ENCODE results near the gene COQ8A. TPM values are rescaled to one million over a fixed set of nuclear protein-coding genes. Genes with fewer than 3 reads are reported as not detected.

The COQ8A gene
- total RNA-seq, 2 experiments from 2014 or later = 55.0 to 56.0 TPM

DNA sequence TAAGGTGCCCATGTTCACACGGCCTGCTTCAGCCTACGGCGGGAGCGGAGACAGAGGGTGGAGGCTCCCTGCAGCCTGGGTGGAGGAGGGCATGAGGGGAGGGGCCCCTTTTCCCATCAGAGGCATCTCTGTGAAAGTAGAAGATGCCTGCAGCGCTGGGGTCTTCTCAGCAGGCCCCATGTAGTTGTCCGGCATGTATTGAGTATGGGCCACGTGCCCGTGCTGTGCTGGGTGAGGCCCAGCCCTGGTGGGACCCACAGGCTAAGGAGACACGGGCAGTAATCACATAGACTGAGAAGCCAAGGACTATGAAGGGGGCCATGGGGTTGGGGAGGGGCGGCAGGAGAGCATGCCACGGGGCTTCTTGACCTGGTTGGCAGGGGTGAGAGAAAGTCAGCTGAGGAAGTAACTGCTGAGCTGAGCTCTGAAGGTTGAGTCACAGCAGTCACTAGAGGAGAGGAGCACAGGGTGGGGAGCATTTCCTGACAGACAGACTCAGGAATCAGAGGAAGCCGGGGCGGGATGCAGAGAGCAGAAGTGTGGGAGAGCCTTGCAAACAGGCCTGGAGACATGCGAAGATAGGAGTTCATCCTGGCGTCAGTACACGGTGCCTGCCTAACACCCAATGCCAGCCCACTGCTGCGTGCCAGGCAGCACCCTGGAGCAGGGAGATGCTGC lies 48.1 kb upstream of the COQ8A start:
- POLR2A ChIA-PET = no interaction called here
- H3K36me3 Mint-ChIP-seq (ENCODE audit: low read depth) = no peaks in the 10 kb centered on the region
- no peaks in the 10 kb centered on the region for H3K4me1 Mint-ChIP-seq (ENCODE audit: low read depth)
- Histone ChIP-seq H3K4me3 (ENCODE audit: low read length) (no peak overlapping the region), H3K36me3 (ENCODE audit: insufficient read depth, low read length) (no peaks in the 10 kb centered on the region), H3K27me3 (ENCODE audit: control insufficient read depth in 1 of 2, insufficient read depth in 2 of 2, low read length in 2 of 2) (no peaks in the 10 kb centered on the region), H3K4me1 (ENCODE audit: insufficient read depth, low read length) (no peaks in the 10 kb centered on the region), H3K27ac (ENCODE audit: low read depth in 1 of 2, low read length in 2 of 2) (no peak overlapping the region), H3K9me3 (ENCODE audit: control insufficient read depth in 1 of 2, insufficient read depth in 1 of 2, low read length in 2 of 2) (no peaks in the 10 kb centered on the region)
- DNase-seq (no peak), ATAC-seq (ENCODE audit: poor library complexity) (no peak)
- CTCF ChIA-PET = no interaction called here
- no peaks in the 10 kb centered on the region for H3K9me3 Mint-ChIP-seq
- no peak overlapping the region for H3K4me3 Mint-ChIP-seq
- intact Hi-C loops (cut with DNase I, micrococcal nuclease) = no loop called here
- TF ChIP-seq, protein P1, sequence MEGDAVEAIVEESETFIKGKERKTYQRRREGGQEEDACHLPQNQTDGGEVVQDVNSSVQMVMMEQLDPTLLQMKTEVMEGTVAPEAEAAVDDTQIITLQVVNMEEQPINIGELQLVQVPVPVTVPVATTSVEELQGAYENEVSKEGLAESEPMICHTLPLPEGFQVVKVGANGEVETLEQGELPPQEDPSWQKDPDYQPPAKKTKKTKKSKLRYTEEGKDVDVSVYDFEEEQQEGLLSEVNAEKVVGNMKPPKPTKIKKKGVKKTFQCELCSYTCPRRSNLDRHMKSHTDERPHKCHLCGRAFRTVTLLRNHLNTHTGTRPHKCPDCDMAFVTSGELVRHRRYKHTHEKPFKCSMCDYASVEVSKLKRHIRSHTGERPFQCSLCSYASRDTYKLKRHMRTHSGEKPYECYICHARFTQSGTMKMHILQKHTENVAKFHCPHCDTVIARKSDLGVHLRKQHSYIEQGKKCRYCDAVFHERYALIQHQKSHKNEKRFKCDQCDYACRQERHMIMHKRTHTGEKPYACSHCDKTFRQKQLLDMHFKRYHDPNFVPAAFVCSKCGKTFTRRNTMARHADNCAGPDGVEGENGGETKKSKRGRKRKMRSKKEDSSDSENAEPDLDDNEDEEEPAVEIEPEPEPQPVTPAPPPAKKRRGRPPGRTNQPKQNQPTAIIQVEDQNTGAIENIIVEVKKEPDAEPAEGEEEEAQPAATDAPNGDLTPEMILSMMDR (IDR thresholded peaks at IDR 0.05) = no peak
- no peaks in the 10 kb centered on the region for H3K27me3 Mint-ChIP-seq
- no peak overlapping the region for H3K27ac Mint-ChIP-seq

DNA sequence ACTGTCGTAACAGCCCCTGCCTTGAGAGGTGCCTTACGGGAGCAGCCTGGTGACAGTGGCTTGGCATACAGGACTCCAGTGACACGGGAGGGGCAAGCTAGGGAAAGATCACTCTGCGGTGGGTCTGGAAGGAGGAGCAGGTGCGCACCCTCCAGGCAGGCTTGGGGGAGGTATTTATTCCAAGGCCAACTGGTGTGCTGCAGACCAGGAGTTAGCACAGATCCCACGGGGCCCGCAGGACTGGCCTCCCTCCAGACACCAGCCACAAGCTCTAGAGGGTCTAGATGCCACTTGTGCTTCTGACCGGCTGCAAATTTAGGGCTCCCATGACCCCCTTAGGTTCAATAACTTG lies 47.6 kb upstream of the COQ8A start:
- ChIA-PET CTCF (no interaction called here), POLR2A (no interaction called here)
- DNase-seq = no peak

GRCh38 chr1:226893936-226894335 lies 46.2 kb upstream of the COQ8A start:
- H3K4me3 Mint-ChIP-seq = no peak overlapping the region
- Histone ChIP-seq H3K4me3 (ENCODE audit: low read length) (no peak overlapping the region), H3K4me1 (ENCODE audit: insufficient read depth, low read length) (no peaks in the 10 kb centered on the region), H3K36me3 (ENCODE audit: insufficient read depth, low read length) (no peaks in the 10 kb centered on the region), H3K9me3 (ENCODE audit: control insufficient read depth in 1 of 2, insufficient read depth in 1 of 2, low read length in 2 of 2) (no peaks in the 10 kb centered on the region), H3K27me3 (ENCODE audit: control insufficient read depth in 1 of 2, insufficient read depth in 2 of 2, low read length in 2 of 2) (no peaks in the 10 kb centered on the region), H3K27ac (ENCODE audit: low read depth in 1 of 2, low read length in 2 of 2) (no peak overlapping the region)
- no peak overlapping the region for H3K27ac Mint-ChIP-seq
- H3K4me1 Mint-ChIP-seq (ENCODE audit: low read depth) = no peaks in the 10 kb centered on the region
- no peaks in the 10 kb centered on the region for H3K27me3 Mint-ChIP-seq
- TF ChIP-seq, protein P1 (IDR thresholded peaks at IDR 0.05) = no peak
- ATAC-seq (ENCODE audit: poor library complexity) = no peak
- ChIA-PET CTCF (no interaction called here), POLR2A (interaction anchor here (1.7 kb wide), 1 partner anchor 10 kb away, joined by 3 read pairs; no protein-coding TSS in a partner anchor)
- H3K9me3 Mint-ChIP-seq = no peaks in the 10 kb centered on the region
- H3K36me3 Mint-ChIP-seq (ENCODE audit: low read depth) = no peaks in the 10 kb centered on the region
- DNase-seq = no peak
- intact Hi-C loops (cut with DNase I, micrococcal nuclease) = no loop called here

More for the DNA sequence above, 47.6 kb upstream of the COQ8A start:
- Histone ChIP-seq H3K4me1 (ENCODE audit: insufficient read depth, low read length) (no peaks in the 10 kb centered on the region), H3K9me3 (ENCODE audit: control insufficient read depth in 1 of 2, insufficient read depth in 1 of 2, low read length in 2 of 2) (no peaks in the 10 kb centered on the region), H3K27ac (ENCODE audit: low read depth in 1 of 2, low read length in 2 of 2) (no peak overlapping the region), H3K27me3 (ENCODE audit: control insufficient read depth in 1 of 2, insufficient read depth in 2 of 2, low read length in 2 of 2) (no peaks in the 10 kb centered on the region), H3K4me3 (ENCODE audit: low read length) (no peak overlapping the region), H3K36me3 (ENCODE audit: insufficient read depth, low read length) (no peaks in the 10 kb centered on the region)
- intact Hi-C loops (cut with DNase I, micrococcal nuclease) = no loop called here
- no peak for ATAC-seq (ENCODE audit: poor library complexity)
- TF ChIP-seq, protein P1 (IDR thresholded peaks at IDR 0.05) = no peak
- Mint-ChIP-seq H3K9me3 (no peaks in the 10 kb centered on the region), H3K27ac (no peak overlapping the region), H3K36me3 (ENCODE audit: low read depth) (no peaks in the 10 kb centered on the region), H3K27me3 (no peaks in the 10 kb centered on the region), H3K4me3 (no peak overlapping the region), H3K4me1 (ENCODE audit: low read depth) (no peaks in the 10 kb centered on the region)

All from CD4-positive, alpha-beta T cell (primary cell).